ENCODE measurements around the gene SLC24A3.

SLC24A3 gene

GRCh38 chr20:19205981-19206396 is 6.5 kb upstream of the SLC24A3 start:
- H3K4me3 ChIP-seq (ENCODE audit: low read depth, low read length): no peak overlapping the region
- POLR2A ChIA-PET: no interaction called here
- no peaks in the 10 kb centered on the region for H3K36me3 ChIP-seq (ENCODE audit: control insufficient read depth in 2 of 2, insufficient read depth in 1 of 2, low read length in 2 of 2)
- CTCF ChIA-PET: interaction anchor here (0.6 to 5.2 kb wide), 24 partner anchors 8 to 494 kb away, joined by 3 to 65 read pairs (median 4); no protein-coding TSS in a partner anchor
- H3K27ac ChIP-seq (ENCODE audit: extremely low read depth, low read depth, low read length): no peak overlapping the region
- TF ChIP-seq ZNF266 (tag by site-specific recombination; IDR thresholded peaks at IDR 0.05; ENCODE audit: low read depth) (no peak), MYNN (tag by site-specific recombination; IDR thresholded peaks at IDR 0.05; ENCODE audit: borderline replicate concordance) (no peak), ZNF560 (tag by site-specific recombination; IDR thresholded peaks at IDR 0.05; ENCODE audit: borderline replicate concordance) (no peak), ZBTB21 (tag by site-specific recombination; IDR thresholded peaks at IDR 0.05) (no peak), ZNF626 (tag by site-specific recombination; IDR thresholded peaks at IDR 0.05) (no peak), ZNF23 (tag by site-specific recombination; IDR thresholded peaks at IDR 0.05; ENCODE audit: borderline replicate concordance) (no peak), PRDM4 (tag by site-specific recombination; IDR thresholded peaks at IDR 0.05) (no peak), GLIS1 (tag by site-specific recombination; IDR thresholded peaks at IDR 0.05) (no peak), ZNF654 (tag by site-specific recombination; IDR thresholded peaks at IDR 0.05; ENCODE audit: low read depth) (peak; percentile 25)
- TF ChIP-seq, protein P1, sequence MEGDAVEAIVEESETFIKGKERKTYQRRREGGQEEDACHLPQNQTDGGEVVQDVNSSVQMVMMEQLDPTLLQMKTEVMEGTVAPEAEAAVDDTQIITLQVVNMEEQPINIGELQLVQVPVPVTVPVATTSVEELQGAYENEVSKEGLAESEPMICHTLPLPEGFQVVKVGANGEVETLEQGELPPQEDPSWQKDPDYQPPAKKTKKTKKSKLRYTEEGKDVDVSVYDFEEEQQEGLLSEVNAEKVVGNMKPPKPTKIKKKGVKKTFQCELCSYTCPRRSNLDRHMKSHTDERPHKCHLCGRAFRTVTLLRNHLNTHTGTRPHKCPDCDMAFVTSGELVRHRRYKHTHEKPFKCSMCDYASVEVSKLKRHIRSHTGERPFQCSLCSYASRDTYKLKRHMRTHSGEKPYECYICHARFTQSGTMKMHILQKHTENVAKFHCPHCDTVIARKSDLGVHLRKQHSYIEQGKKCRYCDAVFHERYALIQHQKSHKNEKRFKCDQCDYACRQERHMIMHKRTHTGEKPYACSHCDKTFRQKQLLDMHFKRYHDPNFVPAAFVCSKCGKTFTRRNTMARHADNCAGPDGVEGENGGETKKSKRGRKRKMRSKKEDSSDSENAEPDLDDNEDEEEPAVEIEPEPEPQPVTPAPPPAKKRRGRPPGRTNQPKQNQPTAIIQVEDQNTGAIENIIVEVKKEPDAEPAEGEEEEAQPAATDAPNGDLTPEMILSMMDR (tag by site-specific recombination; IDR thresholded peaks at IDR 0.05): peak; percentile 56
- no peaks in the 10 kb centered on the region for H3K4me1 ChIP-seq (ENCODE audit: control insufficient read depth, insufficient read depth, low read length)
- H3K9me3 ChIP-seq (ENCODE audit: control insufficient read depth, insufficient read depth, low read depth, low read length): no peaks in the 10 kb centered on the region

- H3K36me3 ChIP-seq (ENCODE audit: control insufficient read depth in 2 of 2, insufficient read depth in 1 of 2, low read length in 2 of 2): no peaks in the 10 kb centered on the region
- TF ChIP-seq ZBTB8A (tag by site-specific recombination; IDR thresholded peaks at IDR 0.05) (no peak), ZNF354C (tag by site-specific recombination; IDR thresholded peaks at IDR 0.05; ENCODE audit: borderline replicate concordance, low read depth) (no peak), ZBTB1 (tag by site-specific recombination; IDR thresholded peaks at IDR 0.05) (no peak), OSR2 (tag by site-specific recombination; IDR thresholded peaks at IDR 0.05) (no peak), ZNF529 (tag by site-specific recombination; IDR thresholded peaks at IDR 0.05; ENCODE audit: insufficient replicate concordance) (no peak), ZSCAN23 (tag by site-specific recombination; IDR thresholded peaks at IDR 0.05) (no peak)
- TF ChIP-seq, protein P2, sequence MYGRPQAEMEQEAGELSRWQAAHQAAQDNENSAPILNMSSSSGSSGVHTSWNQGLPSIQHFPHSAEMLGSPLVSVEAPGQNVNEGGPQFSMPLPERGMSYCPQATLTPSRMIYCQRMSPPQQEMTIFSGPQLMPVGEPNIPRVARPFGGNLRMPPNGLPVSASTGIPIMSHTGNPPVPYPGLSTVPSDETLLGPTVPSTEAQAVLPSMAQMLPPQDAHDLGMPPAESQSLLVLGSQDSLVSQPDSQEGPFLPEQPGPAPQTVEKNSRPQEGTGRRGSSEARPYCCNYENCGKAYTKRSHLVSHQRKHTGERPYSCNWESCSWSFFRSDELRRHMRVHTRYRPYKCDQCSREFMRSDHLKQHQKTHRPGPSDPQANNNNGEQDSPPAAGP (tag by site-specific recombination; IDR thresholded peaks at IDR 0.05): no peak
- TF ChIP-seq, protein P3, sequence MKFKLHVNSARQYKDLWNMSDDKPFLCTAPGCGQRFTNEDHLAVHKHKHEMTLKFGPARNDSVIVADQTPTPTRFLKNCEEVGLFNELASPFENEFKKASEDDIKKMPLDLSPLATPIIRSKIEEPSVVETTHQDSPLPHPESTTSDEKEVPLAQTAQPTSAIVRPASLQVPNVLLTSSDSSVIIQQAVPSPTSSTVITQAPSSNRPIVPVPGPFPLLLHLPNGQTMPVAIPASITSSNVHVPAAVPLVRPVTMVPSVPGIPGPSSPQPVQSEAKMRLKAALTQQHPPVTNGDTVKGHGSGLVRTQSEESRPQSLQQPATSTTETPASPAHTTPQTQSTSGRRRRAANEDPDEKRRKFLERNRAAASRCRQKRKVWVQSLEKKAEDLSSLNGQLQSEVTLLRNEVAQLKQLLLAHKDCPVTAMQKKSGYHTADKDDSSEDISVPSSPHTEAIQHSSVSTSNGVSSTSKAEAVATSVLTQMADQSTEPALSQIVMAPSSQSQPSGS (tag by site-specific recombination; IDR thresholded peaks at IDR 0.05; ENCODE audit: low read depth): no peak
- no peak overlapping the region for H3K27ac ChIP-seq (ENCODE audit: extremely low read depth, low read depth, low read length)
- no peak overlapping the region for H3K4me3 ChIP-seq (ENCODE audit: low read depth, low read length)
- no peaks in the 10 kb centered on the region for H3K9me3 ChIP-seq (ENCODE audit: control insufficient read depth, insufficient read depth, low read depth, low read length)
- H3K4me1 ChIP-seq (ENCODE audit: control insufficient read depth, insufficient read depth, low read length): no peaks in the 10 kb centered on the region
- POLR2A ChIA-PET: no interaction called here
- CTCF ChIA-PET: interaction anchor here (0.6 to 5.2 kb wide), 8 partner anchors 12 to 572 kb away, joined by 3 to 65 read pairs (median 6); no protein-coding TSS in a partner anchor
These were observed 4.9 kb upstream of the SLC24A3 start for GRCh38 chr20:19207541-19207940.
